Measurements from ENCODE around the gene PCSK7.

- TF ChIP-seq, protein P1, sequence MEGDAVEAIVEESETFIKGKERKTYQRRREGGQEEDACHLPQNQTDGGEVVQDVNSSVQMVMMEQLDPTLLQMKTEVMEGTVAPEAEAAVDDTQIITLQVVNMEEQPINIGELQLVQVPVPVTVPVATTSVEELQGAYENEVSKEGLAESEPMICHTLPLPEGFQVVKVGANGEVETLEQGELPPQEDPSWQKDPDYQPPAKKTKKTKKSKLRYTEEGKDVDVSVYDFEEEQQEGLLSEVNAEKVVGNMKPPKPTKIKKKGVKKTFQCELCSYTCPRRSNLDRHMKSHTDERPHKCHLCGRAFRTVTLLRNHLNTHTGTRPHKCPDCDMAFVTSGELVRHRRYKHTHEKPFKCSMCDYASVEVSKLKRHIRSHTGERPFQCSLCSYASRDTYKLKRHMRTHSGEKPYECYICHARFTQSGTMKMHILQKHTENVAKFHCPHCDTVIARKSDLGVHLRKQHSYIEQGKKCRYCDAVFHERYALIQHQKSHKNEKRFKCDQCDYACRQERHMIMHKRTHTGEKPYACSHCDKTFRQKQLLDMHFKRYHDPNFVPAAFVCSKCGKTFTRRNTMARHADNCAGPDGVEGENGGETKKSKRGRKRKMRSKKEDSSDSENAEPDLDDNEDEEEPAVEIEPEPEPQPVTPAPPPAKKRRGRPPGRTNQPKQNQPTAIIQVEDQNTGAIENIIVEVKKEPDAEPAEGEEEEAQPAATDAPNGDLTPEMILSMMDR (IDR thresholded peaks at IDR 0.05) = no peak
- no peak for TF ChIP-seq POLR2A (IDR thresholded peaks at IDR 0.05)
Measured at GRCh38 chr11:117249571-117249970, 17.7 kb upstream of the PCSK7 start.
